ENCODE measurements around the gene GGTA1.
"Not testable (repeated sequence)": the region's sequence is repeated elsewhere in the genome, so short reads cannot be mapped to it uniquely, and the experiment has no call there.

The GGTA1 gene

GRCh38 chr9:121439016-121439415, 60.6 kb downstream of the GGTA1 start:
- Histone ChIP-seq H3K9me3 (ENCODE audit: control insufficient read depth, low read depth, low read length) (no peaks in the 10 kb centered on the region), H3K4me3 (ENCODE audit: low read length) (no peak overlapping the region), H3K36me3 (ENCODE audit: control insufficient read depth, low read depth, low read length) (no peaks in the 10 kb centered on the region), H3K27ac (ENCODE audit: low read length) (no peak overlapping the region), H3K27me3 (ENCODE audit: control insufficient read depth, insufficient read depth, low read length) (no peaks in the 10 kb centered on the region), H3K9ac (ENCODE audit: low read length) (no peak overlapping the region), H3K4me1 (ENCODE audit: control insufficient read depth, low read depth, low read length) (no peaks in the 10 kb centered on the region)

DNA sequence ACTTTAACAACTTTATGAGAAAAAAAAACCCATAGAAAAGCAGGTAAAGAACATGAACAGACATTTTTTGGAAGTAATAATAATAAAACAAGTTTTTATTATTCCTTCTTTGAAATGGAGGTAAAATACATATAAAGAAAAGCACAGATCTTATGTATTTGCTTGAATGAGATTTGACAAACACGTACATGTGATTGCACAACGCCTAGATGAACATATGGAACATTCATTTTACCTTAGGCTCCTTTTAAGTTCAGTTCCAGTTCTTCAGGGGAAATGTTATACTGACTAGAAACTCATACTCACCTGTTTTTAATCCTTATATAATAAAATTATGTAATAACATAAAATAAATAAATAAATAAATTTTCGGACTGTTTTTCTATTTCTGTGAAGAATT, 61.8 kb downstream of the GGTA1 start:
- no peaks in the 10 kb centered on the region for H3K4me1 ChIP-seq (ENCODE audit: control insufficient read depth, low read depth, low read length)
- H3K27ac ChIP-seq (ENCODE audit: low read length), result no peak overlapping the region
- H3K27me3 ChIP-seq (ENCODE audit: control insufficient read depth, insufficient read depth, low read length), result no peaks in the 10 kb centered on the region
- H3K9me3 ChIP-seq (ENCODE audit: control insufficient read depth, low read depth, low read length), result no peaks in the 10 kb centered on the region
- no peak overlapping the region for H3K9ac ChIP-seq (ENCODE audit: low read length)
- no peak overlapping the region for H3K4me3 ChIP-seq (ENCODE audit: low read length)
- no peaks in the 10 kb centered on the region for H3K36me3 ChIP-seq (ENCODE audit: control insufficient read depth, low read depth, low read length)

DNA sequence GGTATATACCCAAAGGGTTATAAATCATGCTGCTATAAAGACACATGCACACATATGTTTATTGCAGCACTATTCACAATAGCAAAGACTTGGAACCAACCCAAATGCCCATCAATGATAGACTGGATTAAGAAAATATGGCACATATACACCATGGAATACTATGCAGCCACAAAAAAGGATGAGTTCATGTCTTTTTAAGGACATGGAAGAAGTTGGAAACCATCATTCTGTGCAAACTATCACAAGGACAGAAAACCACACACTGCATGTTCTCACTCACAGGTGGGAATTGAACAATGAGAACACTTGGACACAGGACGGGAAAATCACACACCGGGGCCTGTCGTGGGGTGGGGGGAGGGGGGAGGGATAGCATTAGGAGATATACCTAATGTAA, 62.6 kb downstream of the GGTA1 start:
- H3K9me3 ChIP-seq (ENCODE audit: control insufficient read depth, low read depth, low read length); H3K36me3 ChIP-seq (ENCODE audit: control insufficient read depth, low read depth, low read length); H3K27me3 ChIP-seq (ENCODE audit: control insufficient read depth, insufficient read depth, low read length); H3K4me1 ChIP-seq (ENCODE audit: control insufficient read depth, low read depth, low read length); H3K9ac ChIP-seq (ENCODE audit: low read length); H3K4me3 ChIP-seq (ENCODE audit: low read length); H3K27ac ChIP-seq (ENCODE audit: low read length): not testable (repeated sequence)

DNA sequence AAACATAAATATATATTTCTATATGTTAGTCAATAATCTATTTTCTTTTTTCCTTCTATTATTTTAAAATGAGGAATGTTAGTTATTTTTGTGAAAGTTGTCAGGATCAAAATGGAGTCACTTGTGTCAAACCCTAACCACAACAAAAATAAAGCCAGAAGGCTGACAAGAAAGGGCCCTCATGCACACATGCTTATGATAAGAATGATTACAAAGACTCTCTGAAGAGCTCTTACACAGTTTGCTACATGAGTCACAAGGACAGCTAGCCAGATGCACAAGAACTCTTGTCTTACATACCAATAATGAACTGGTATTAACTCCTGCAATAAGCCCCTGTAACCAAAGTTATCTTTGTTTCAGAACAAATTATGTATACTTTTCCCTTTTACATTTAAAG, 64.7 kb downstream of the GGTA1 start:
- H3K27me3 ChIP-seq (ENCODE audit: control insufficient read depth, insufficient read depth, low read length), result no peaks in the 10 kb centered on the region
- no peaks in the 10 kb centered on the region for H3K9me3 ChIP-seq (ENCODE audit: control insufficient read depth, low read depth, low read length)
- no peaks in the 10 kb centered on the region for H3K36me3 ChIP-seq (ENCODE audit: control insufficient read depth, low read depth, low read length)
- H3K9ac ChIP-seq (ENCODE audit: low read length), result no peak overlapping the region
- no peak overlapping the region for H3K4me3 ChIP-seq (ENCODE audit: low read length)
- no peaks in the 10 kb centered on the region for H3K4me1 ChIP-seq (ENCODE audit: control insufficient read depth, low read depth, low read length)
- no peak overlapping the region for H3K27ac ChIP-seq (ENCODE audit: low read length)

- H3K4me3 ChIP-seq (ENCODE audit: low read length), result no peak overlapping the region
- H3K36me3 ChIP-seq (ENCODE audit: control insufficient read depth, low read depth, low read length), result no peaks in the 10 kb centered on the region
- H3K9me3 ChIP-seq (ENCODE audit: control insufficient read depth, low read depth, low read length), result no peaks in the 10 kb centered on the region
- no peaks in the 10 kb centered on the region for H3K4me1 ChIP-seq (ENCODE audit: control insufficient read depth, low read depth, low read length)
- no peak overlapping the region for H3K27ac ChIP-seq (ENCODE audit: low read length)
- H3K9ac ChIP-seq (ENCODE audit: low read length), result no peak overlapping the region
- H3K27me3 ChIP-seq (ENCODE audit: control insufficient read depth, insufficient read depth, low read length), result no peaks in the 10 kb centered on the region
These were observed 71.7 kb downstream of the GGTA1 start for GRCh38 chr9:121427899-121428298.

- Histone ChIP-seq H3K36me3 (ENCODE audit: control insufficient read depth, low read depth, low read length) (no peaks in the 10 kb centered on the region), H3K4me3 (ENCODE audit: low read length) (no peak overlapping the region), H3K4me1 (ENCODE audit: control insufficient read depth, low read depth, low read length) (no peaks in the 10 kb centered on the region), H3K9ac (ENCODE audit: low read length) (no peak overlapping the region), H3K27ac (ENCODE audit: low read length) (no peak overlapping the region), H3K27me3 (ENCODE audit: control insufficient read depth, insufficient read depth, low read length) (no peaks in the 10 kb centered on the region), H3K9me3 (ENCODE audit: control insufficient read depth, low read depth, low read length) (no peaks in the 10 kb centered on the region)
These were observed 75.6 kb downstream of the GGTA1 start for GRCh38 chr9:121424024-121424432.

DNA sequence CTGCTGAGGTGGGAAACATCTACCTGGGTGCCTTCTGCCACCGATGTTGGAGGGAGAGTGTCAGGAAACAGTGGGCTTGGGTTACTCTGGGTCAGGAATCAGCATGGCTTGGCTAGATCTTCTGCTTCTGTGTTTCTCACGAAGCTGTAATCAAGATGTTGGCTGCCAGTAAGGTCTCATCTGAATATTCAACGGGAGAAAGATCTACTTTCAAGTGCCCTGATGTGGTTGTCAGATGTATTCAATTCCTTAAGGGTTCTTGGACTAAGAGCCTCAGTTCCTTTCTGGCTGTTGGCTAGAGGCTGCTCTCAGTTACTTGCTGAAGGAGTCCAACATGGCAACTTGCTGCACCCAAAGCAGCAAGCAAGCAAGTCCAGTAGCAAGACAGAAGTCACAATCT, 87.7 kb downstream of the GGTA1 start:
- no peak overlapping the region for H3K4me3 ChIP-seq (ENCODE audit: low read length)
- no peak overlapping the region for H3K9ac ChIP-seq (ENCODE audit: low read length)
- H3K36me3 ChIP-seq (ENCODE audit: control insufficient read depth, low read depth, low read length), result no peaks in the 10 kb centered on the region
- H3K27me3 ChIP-seq (ENCODE audit: control insufficient read depth, insufficient read depth, low read length), result no peaks in the 10 kb centered on the region
- H3K9me3 ChIP-seq (ENCODE audit: control insufficient read depth, low read depth, low read length), result no peaks in the 10 kb centered on the region
- H3K4me1 ChIP-seq (ENCODE audit: control insufficient read depth, low read depth, low read length), result no peaks in the 10 kb centered on the region
- no peak overlapping the region for H3K27ac ChIP-seq (ENCODE audit: low read length)

- no peaks in the 10 kb centered on the region for H3K4me1 ChIP-seq (ENCODE audit: control insufficient read depth, low read depth, low read length)
- no peak overlapping the region for H3K9ac ChIP-seq (ENCODE audit: low read length)
- H3K27ac ChIP-seq (ENCODE audit: low read length), result no peak overlapping the region
- H3K4me3 ChIP-seq (ENCODE audit: low read length), result no peak overlapping the region
- H3K27me3 ChIP-seq (ENCODE audit: control insufficient read depth, insufficient read depth, low read length), result no peaks in the 10 kb centered on the region
- no peaks in the 10 kb centered on the region for H3K36me3 ChIP-seq (ENCODE audit: control insufficient read depth, low read depth, low read length)
- no peaks in the 10 kb centered on the region for H3K9me3 ChIP-seq (ENCODE audit: control insufficient read depth, low read depth, low read length)
These were observed 93.7 kb downstream of the GGTA1 start for GRCh38 chr9:121405899-121406298.
